HG03103 (cell line): ENCODE results near the gene HOXD11.

Experiments used
- ATAC-seq: cut with Tn5 transposase; IDR thresholded peaks from one replicate; pipeline ENCODE4 v1.9.1; 2021; ENCODE audit warnings: low read depth; ENCODE audit not compliant: unreplicated experiment

HOXD11 gene

DNA sequence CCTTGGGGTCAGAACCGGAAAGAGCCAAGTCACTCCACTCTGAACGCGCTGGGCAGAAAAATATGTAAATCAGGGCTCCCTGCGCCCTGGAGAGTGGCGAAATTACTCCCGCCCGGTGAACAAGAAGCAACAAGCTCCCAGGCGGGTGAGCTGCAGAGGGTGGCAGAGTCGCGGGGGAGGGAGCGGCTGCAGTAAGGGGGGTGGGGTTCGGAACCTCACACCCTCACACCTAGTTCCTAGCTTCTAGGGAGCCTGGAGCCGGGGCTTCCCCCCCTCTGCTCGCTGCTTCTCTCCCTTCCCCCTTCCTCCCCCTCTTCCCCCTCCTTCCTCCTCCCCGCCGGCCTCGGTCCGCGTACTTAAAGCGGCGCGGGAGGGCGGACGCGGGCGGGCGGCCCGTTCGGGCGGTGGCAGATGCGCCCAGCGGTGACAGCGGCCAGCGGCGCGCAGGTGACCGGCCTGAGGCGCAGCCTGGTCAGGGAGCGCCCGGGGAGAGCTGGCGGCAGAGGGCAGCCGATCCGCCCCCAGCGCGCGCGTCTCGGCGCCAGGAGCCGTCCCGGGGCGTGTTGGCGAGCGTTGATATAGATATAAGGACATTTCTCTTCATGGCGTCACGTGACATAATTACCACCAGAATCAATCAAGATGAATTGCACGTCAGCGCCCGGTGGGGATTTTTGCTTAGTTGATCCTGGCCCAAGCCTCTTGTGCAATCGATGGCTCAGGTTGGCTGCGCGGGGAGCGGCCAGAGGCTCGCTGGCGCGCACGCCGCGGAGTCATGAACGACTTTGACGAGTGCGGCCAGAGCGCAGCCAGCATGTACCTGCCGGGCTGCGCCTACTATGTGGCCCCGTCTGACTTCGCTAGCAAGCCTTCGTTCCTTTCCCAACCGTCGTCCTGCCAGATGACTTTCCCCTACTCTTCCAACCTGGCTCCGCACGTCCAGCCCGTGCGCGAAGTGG, at the start of gene HOXD11:
Gene HOXD11 (plus strand): TSS at position 700 of the 959 bp plus-strand sequence. CDS start 76 bp downstream, at position 776.
- ATAC-seq = no peak

DNA sequence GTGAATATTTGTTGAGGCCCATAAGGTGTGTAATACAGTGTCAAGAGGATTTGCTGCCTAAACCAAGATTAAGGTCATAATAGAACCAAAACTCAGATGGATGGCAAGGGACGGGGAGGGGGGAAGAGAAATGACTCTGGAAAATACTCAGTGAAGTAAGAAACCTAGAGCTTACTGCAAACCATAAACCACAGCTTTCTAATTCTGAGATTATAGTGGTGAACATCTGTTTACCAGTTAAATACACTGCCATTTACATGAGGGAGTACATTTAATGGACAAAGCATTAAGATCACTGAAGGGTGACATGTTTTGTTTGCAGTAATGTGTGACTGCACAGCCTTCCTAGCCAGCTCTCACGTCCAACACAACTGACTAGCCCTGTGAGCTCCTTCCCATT, 43.1 kb upstream of the HOXD11 start:
- ATAC-seq = no peak

DNA sequence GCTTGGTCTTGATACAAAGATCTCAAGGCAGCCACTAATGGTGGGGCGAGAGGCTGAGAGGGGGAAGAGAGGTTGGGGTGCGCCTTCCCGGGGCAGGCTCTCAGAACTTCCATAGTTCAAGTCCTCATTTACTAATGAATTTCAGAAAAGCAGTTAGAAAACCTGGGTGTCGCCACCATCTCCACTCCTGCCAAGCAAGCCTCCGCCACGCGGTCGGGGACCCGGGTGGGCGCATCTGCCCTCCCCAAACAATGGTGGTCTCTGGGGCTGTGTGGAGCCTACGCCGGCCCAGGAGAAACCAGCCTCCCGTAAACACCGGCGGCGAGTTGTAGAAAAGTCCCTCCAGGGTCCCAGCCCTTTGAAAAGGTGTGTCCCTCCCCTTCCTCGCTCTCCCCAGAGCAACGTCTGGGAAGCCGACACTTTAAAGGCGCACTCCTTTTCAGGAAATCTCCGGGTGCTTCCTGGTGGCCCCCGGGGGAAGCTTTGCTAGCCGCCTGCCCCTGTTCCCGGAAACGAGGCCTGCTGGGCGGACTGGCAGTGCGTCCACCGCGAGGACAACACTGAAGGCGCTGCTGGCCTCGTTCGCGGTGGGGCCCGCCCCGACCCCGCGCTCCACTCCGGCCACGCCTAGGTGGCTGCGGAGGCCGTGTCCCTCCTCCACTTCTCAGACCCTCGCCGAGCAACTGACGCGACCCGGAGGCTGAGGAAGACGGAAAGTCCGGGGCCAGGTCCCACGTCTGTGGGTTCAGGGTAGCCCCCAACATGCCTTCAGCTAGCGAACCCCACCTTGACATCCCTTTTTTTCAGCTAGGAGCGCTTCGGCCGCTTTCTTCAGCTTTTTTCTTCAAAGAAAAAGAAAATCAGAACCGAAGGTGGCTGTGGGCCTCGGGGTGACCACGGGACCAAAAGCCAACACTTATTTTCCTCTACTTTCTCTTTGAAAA, 40.2 kb upstream of the HOXD11 start:
- no peak for ATAC-seq

DNA sequence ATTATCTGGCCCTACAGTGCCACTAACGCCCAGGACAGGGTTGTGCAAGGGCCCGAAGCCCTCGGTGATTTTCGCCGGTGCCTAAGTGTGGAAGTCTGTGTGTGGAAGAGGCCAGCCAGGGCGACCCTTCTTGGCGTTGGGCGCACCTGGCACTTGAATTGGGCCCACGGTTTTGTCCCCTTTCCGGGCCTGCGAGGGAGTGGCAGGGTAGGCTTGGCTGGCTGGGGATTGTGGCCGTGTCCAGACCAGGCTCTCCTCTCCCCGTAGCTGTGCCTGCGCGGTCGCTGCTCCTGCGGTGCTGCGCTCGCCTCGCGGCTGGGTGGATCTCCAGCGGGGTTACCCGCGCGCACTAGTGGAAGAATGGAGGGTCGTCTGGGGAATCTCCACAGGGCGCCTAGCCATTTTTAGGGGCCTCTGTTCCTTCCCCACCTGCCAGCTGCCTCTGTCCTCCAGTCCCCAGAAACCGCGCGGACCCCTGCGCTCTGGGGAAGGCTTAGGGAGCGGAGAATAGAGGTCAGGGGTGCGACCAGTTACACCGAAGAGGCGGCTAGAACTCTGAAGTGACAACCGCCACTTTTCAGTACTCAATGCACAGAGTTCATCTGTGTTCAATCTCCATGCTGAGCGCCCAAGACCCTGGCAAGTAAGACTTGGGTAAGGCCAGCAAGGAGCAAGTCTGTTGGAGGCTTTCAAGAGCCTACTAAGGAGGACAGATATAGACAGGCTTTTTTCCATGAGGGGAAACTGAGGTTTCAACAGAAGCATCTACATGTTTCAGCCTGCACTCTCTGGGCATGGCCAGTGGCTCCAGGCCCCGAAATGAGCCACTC, 39.3 kb upstream of the HOXD11 start:
- no peak for ATAC-seq

DNA sequence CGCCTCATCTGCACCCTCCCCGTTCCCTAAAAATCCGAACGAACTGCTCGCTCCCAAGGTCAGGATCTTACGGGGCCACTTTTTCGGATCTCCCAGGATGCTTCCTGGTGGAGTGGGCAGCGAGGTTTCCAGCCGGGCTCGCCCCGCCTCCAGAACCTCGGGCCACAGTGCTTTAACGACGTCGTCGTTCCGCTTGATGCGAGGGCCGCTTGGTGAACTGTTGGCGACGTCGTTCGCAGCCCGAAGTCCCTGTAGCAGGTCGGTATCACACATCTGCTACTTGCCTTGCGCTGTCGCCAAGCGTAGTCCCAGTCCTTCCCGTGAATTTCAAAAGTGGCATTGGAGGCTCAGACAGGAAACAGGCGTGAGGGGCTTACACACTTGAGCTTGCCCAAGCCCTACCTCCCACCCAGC, 38.7 kb upstream of the HOXD11 start:
- no peak for ATAC-seq

DNA sequence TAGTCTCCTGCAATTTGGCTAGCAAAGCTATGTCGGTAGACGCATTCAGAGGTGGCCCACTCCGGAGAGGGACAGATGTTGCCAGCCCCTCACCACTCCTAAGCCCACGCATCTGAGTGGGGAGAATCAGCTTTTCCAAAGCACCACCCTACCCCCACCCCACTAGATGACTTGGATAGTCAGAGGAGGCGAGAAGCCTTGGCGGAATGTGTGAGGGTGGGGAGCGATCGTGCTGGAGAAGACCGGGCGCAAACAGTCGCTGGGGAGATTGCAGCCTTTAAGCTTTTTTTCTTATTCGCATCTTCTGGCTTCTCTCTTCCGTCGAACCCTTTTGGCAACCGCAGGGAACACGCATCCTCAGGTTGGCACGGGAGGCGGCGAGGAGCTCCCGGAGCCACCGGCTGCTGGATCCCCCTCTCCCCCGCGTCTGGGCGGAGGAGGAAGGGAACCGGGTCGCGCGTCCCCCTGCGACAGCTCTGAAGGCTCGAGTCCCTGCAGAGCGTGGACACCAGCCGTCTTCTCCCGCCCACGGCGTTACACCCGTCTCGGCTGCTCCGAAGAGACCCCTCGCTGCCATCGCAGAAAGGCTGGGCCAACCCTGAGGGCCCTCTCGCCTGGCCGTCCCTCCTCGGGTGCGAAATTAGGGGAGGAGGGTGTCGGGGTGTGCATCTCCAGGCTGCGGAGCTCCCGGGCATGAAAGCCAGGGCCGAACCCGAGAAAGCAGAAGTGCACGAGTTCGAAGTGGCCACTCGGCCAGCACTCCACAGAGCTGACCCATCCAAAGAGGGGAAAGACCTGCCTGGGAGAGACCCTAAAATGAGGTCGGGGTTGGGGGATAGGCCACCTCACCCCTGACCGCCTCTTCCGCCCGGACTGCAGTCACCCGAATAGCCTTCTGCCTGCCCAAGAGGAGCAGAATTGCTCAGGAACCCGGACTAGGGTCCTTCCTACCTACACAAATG, 35.5 kb upstream of the HOXD11 start:
- ATAC-seq = no peak

DNA sequence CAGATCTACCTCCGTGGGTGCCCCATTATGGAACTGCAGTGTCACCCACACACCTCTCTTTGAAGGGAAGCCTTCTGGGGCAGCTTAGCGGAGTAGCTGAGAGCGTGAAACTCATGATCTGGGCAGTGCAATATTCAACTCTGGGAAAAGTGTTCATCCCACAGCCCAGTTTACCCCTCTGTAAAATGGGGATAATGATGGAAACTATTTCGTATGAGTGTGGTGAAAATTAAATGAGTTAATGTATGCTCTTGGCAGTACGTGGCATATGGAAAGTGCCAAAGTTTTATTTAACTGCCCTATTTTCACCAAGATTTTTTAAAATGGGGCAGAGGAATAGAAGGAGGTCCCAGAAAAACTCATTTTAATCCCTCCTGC, 34.8 kb upstream of the HOXD11 start:
- no peak for ATAC-seq

DNA sequence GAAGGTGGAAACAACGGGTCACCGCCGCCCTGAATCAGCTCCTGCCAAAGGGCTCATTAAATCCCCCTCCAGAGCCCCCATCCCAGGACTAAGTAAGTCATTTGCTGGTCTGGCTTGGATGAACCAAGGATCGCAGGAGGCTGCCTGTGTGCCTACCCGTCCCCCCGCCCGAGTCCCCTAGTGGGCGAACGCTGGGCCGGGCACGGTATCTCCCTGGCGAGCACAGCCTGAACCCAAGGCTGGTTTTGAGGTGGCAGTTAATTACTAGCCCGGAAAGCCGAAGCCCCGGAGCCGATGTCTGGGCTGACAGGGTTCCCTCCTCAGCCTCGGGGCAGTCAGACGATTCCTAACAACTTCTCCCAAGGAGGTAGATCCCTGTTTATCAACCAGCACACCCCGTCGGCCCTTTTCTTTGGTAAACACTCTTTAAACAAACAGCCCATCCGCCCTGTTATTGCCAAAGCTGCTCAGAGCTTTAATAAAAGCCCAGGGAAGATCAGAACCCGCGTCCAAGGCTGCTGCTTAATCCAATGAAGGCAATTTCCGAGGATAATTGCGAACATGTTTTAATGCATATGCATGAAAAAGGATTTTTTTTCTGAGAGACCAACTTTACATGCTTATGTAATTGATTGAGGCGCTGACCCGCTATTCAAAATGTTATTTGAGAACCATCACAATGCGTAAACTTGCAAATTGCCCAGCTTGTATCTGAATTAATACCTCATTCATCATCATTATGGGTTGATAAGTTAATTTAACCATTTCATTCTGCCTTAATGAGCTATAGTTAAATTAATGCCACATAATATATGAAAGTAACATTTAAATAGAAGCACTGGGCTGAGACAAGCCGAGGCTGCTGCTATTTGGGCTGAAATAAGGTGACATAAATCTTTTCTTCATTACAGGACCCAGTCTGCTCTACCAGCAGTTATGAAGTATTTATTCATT, 33.9 kb upstream of the HOXD11 start:
- no peak for ATAC-seq

DNA sequence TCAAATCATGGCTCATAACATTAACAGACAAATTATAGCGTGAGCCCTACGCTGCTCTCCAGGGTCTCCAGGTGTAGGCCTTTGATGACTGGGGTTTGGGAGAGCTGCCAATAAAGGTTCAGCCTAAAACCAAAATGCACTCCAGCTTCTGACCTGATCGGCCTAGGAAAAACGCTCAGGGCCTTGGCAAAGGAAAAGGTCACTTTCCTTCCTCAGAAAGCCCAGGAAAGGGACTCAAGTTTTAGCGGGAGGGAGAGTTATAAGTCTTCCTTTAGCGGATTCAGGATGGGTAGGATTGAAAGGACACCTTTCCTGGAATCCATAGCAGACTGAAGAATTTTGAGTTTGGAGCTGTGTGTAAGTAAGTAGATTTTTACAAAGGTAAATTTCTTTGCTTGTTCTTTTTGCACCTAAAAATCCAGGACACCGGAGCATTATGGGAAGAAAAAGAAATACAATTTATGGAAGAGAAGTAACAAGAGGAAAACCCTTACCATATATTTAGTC, 32.1 kb upstream of the HOXD11 start:
- no peak for ATAC-seq

DNA sequence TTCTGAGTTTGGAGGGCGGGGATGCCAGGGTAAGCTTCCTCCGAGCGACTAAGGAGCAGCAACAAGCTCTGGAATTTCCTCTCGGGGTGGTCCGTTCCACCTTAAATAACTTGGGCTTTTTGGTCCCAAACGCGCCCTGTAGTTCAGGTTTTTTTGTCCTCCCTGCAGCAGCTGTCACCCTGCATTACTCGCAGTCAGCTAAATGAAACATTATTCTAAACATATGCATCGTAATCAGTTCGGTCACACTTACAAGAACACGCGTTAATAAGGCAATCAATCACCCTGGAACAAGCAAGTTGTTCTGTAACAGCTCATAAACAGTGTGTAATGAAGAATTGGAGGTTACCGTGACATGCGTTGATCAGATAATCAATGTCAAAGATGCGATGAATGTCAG, 31.6 kb upstream of the HOXD11 start:
- no peak for ATAC-seq

DNA sequence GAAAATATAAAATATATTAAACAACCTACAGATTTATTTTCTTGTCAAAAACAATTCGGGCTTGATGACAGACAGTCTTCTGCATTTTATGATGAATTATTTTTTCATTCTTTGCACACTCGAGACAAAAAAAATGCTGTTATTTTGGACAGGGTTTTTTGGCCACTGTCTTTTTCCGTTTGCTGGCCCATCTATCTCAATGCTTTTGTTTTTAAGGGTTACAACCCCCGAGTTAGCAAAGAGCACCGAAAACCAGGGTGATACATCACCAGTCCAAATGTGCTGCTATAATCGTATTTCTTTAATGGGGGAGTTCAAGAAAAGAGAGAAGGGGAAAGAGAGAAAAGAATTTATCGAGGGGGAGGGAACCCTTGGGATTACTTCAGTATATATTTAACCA, 31.0 kb upstream of the HOXD11 start:
- ATAC-seq = no peak

DNA sequence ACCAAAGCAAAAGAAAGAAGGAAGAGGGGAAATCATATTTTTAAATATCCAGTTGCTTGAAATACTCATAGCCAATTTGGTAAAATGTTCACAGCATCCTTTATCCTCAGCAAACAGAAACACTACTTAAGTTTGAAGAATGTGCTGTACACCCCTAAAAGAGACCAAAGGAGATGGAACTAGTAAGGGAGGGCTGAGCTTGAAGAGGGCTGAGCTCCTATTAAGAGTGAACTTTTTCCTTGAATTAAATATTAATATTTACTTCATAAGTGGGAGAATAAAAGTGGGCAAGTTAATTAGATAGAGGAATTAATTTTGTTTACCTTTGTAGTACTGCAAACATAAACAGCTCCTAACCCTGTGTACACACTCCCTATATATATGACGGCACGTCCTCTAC, 30.3 kb upstream of the HOXD11 start:
- no peak for ATAC-seq

DNA sequence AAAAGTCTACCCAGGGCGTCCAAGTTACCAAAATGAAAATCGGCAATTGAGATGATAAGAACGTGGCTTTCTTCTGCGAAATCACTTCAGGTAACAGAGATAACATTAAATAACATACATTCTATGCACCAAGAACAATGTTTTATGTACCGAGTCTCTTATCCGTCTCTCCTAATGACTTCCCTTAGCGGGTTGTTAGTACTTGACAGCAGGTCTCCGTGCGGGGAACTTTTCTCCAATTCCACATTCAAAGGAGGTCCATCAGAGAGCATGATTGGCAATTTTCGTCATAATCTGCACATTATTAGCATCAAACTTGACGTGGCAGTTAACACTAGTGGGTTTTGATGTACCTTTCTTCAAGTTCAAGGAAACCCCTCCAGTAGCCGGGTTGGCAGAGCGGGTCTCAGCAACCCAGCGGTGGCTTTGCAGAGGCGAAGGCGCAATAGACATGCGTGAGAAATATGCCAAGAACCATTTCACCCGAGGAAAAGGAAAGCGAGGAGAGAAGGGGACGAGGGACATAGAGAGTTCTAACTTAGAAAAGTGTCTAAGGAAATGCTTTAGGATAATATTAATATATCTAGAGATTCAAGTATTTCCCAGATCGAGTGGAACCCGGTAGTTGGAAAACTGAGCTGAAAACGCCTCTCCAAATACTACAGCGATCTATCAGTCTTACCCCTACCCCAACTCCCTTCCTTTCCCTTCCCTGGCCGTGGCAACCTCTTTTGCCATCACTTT, 28.4 kb upstream of the HOXD11 start:
- ATAC-seq = no peak

DNA sequence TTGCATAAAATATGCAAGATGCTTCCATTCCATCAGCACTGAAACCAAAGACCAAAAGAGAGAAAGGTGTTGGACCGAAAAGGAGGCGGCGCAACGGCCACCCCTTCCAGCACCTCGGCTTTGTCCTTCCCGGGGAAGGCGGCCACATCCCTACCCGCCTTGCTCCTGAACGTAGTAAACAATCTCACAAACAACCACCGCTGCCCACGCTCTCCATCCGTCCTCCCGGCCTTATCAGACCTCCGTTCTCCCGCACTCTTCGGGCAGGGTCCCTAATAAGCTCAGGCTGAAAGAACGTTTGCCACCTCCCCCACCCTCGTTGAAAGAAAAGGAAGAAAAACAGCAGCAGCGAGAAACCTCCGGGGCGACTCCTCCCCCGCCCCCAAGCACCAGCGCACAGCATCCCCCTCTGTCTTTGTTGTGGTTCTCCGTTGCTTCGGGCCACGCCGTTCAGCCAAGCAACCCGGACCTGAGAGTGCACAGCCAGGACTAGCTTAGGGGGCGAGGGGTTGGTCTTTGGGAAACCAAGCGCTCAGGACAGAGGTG, 27.7 kb upstream of the HOXD11 start:
- ATAC-seq = no peak

DNA sequence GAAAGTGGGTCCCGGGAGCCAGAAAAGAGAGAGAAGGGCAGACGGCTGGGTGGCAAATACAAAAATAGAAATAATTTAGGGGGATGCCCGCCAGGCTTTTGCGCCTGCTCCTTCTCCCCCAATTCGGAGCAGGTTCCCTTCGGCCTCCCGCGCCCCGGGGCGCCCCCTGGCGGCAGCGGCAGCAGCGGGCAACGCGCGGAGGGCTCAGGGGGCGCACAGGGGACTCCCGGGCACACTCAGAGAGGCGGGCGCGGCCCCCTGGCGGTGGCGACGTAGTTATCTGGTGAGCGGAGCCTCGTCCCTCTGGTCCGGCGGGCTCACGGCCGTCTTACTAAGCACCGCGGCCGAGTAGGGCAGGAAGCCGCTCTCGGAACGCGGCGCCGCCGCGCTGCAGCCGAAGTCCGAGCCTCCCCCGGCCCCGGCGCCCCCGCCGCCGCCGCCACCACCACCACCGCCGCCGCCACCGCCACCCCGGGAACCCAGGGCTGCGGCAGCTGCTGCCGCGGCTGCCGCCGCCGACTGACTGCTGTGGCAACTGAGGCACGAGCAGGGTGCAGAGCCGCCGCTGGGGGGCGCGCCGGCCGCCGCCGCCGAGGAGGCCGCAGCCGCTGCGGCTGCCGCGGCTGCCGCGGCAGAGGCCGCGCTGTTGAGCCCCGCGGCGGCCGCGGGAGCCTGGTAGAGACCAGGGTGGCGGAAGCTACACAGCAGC, 27.1 kb upstream of the HOXD11 start:
- ATAC-seq = no peak

DNA sequence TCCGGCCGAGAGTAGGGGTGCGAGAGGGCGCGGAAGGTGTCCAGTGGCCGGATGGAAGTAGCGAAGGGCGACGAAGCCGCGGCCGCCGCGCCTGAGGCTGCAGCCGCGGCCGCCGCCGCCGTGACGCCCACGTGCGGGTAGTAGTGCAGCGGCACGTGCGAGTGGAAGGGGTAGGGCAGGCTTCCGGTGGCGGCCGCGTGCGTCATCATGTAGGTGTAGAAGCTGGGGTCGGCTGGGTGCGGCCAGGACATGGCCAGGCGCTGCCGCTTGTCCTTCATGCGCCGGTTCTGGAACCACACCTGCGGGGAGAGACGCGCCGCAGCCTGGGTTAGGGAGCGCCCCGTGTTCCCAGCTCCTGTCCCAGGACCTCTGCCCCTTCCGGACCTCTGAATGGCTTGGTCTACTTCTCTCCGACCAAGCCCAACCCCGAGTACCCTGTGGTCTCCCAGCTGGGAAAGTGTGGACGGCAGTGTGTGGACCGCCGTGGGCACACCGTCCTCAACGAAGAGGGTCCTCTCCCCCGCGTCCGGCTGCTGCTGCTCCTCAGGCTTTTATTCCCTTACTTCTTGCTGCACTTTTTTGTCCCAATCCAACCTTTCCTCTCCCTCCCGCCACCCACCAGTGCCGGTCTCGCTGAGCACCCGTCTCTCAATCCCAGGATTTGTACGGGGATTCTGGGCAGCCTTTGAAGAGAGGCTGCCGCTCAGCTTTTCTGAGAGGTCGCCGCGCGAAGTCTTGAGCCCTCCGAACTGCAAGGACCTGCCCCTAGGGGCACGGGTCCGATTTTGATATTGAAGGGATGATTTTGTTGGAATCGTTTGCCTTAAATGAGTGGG, 26.3 kb upstream of the HOXD11 start:
- no peak for ATAC-seq
